Omental fat pad (tissue), 4 donors: ENCODE measurements around the gene FANCC. TPM values are rescaled to one million over a fixed set of nuclear protein-coding genes. Genes with fewer than 3 reads are reported as not detected.
"Not testable (repeated sequence)": the region's sequence is repeated elsewhere in the genome, so short reads cannot be mapped to it uniquely, and the experiment has no call there.

ENCODE experiments used
- ATAC-seq: fragments of 150-250 bp; one replicate; pipeline ENCODE4 v1.9.1; 2016; ENCODE audit warnings: mild to moderate bottlenecking, moderate library complexity; ENCODE audit not compliant: low FRiP score
- DNase-seq: peaks from one replicate; pipeline ENCODE4 v3.0.0-alpha.2; 2019; ENCODE audit warnings: low spot score
- CTCF ChIP-seq, 3 donors: fragments of 450-650 bp; IDR thresholded peaks; one replicate each; pipeline ENCODE4 v1.5.1; 2016 to 2017; ENCODE audit warnings: antibody characterized with exemption in 3 of 3, mild to moderate bottlenecking in 3 of 3, moderate library complexity in 2 of 3
- total RNA-seq, 4 donors: library from RNA; depleted of rRNA; stranded (reverse); fragments of >200 nt; gene quantifications; one replicate each; pipeline ENCODE4 v1.1.0, GENCODE V29; 2016

Gene FANCC
- total RNA-seq, 4 donors from 2014 or later: 4.6 to 6.8 (median 6.1) TPM

- DNase-seq: no peak
- no peak for ATAC-seq
- no peak for TF ChIP-seq CTCF (IDR thresholded peaks at IDR 0.05)
Observed at GRCh38 chr9:95276395-95276954, 41.0 kb downstream of the FANCC start.

GRCh38 chr9:95274160-95274559 is 43.3 kb downstream of the FANCC start:
- not testable (repeated sequence) for ATAC-seq, DNase-seq

- no peak for TF ChIP-seq CTCF (IDR thresholded peaks at IDR 0.05)
- ATAC-seq (no peak), DNase-seq (no peak)
Observed at GRCh38 chr9:95273369-95274022, 44.0 kb downstream of the FANCC start.

- DNase-seq (no peak), ATAC-seq (no peak)
Observed at GRCh38 chr9:95272830-95273229, 44.7 kb downstream of the FANCC start.

DNA sequence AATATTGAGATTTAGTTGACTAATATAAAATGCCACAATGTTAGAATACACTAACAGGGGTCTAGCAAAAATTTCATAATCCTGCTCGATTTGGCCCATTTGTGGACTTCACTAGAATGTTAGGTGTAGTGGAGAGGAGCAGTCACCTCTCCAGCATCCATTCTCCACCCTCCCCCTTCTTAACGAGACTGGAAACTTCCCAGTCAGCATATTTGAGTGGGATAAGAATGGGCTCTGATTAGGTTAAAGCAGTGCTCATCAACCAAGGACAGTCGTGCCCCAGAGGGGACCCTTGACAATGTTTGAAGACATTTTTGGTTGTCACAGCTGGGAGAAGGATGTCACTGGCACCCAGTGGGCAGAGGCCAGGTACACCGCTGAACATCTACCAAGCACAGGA is 46.7 kb downstream of the FANCC start:
- ATAC-seq (no peak), DNase-seq (no peak)
- TF ChIP-seq CTCF (IDR thresholded peaks at IDR 0.05): no peak

More at GRCh38 chr9:95272830-95273229, 44.7 kb downstream of the FANCC start:
- no peak for TF ChIP-seq CTCF (IDR thresholded peaks at IDR 0.05)

DNA sequence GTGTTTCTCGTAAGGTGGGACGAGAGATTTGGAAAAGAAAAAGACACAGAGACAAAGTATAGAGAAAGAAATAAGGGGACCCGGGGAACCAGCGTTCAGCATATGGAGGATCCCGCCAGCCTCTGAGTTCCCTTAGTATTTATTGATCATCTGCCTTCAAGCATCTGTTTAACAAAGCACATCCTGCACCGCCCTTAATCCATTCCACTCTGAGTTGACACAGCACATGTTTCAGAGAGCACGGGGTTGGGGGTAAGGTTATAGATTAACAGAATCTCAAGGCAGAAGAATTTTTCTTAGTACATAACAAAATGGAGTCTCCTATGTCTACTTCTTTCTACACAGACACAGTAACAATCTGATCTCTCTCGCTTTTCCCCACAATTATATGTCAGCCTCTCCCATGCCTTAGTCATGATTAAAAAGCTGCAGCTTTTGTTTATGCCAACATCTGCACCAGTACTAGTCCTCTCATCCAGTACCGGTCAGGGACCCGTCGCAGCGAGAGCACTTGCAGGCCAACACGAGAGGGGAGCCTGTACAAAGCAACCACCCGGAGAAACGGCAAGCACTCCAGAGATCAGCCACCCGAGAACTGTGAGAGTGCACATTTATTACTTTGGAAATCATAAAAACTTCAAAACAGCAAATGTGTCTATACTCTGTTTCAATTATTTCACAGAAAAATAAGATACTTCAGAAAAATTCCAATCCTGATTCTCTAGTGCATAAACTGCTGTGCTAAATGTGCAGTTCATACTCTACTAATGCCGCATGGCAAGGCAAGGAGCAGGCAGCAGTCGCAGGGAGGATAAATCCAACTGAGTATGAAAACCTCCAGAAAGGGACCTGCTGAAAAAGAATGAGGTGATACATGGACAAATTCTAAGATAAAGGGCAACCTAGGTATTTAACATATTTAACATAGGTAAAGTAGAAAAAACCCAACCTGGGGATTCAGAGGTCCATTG is 47.4 kb downstream of the FANCC start:
- not testable (repeated sequence) for ATAC-seq, DNase-seq

DNA sequence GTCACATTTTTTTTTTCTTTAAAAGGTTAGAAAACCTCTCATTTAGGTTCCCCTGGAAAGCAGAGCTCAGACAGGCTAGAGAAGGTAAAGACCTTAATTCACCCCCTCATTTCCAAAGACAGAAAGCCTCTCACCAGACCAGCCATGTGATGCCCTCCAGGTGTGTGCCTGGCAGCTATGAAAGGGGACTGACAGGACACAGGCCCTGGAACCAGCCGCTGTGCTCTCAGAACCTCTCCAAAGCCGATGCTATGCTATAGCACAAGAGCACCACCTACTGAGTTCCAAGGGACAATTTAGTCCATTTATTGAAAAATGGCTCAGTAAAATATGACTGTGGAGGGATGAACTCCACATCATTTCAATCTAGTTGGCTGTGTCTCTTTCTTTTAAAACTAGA is 48.8 kb downstream of the FANCC start:
- DNase-seq (no peak), ATAC-seq (no peak)
- TF ChIP-seq CTCF (IDR thresholded peaks at IDR 0.05): no peak
